HepG2 (cell line): Measurements from ENCODE around the gene ZNF184. TPM values are rescaled to one million over a fixed set of nuclear protein-coding genes. Genes with fewer than 3 reads are reported as not detected.

ENCODE experiments used
- CREM ChIP-seq, 2 experiments: sonication (generic) in 1 of 2; formaldehyde crosslinking in 1 of 2; IDR thresholded peaks; 2 replicates each; pipeline versions ENCODE4 v1.4.0 to v1.6.1; 2016 to 2020; ENCODE audit warnings: antibody characterized with exemption in 1 of 2, mild to moderate bottlenecking in 1 of 2, missing genetic modification reagents in 1 of 2
- E2F2 ChIP-seq: sonication (generic); formaldehyde crosslinking; IDR thresholded peaks from 2 replicates; pipeline ENCODE4 v1.4.0; 2020; ENCODE audit warnings: missing genetic modification reagents, borderline replicate concordance
- ETV6 ChIP-seq: sonication (generic); formaldehyde crosslinking; conservative IDR thresholded peaks from 2 replicates; pipeline ENCODE4 v1.4.0; 2020; ENCODE audit warnings: missing genetic modification reagents
- KAT7 ChIP-seq: IDR thresholded peaks from 2 replicates; pipeline ENCODE4 v1.6.1; 2018; ENCODE audit warnings: borderline replicate concordance, missing compliant biosample characterization
- MED13 ChIP-seq: sonication (generic); formaldehyde crosslinking; IDR thresholded peaks from 2 replicates; pipeline ENCODE4 v1.5.0; 2020; ENCODE audit warnings: missing genetic modification reagents
- MIER2 ChIP-seq: IDR thresholded peaks from 2 replicates; pipeline ENCODE4 v1.6.1; 2016; ENCODE audit warnings: missing biosample characterization, missing genetic modification reagents
- NCOA1 ChIP-seq: sonication (generic); formaldehyde crosslinking; IDR thresholded peaks from 2 replicates; pipeline ENCODE4 v1.9.0; 2021; ENCODE audit warnings: missing genetic modification reagents
- PRDM15 ChIP-seq: sonication (generic); formaldehyde crosslinking; IDR thresholded peaks from 2 replicates; pipeline ENCODE4 v1.4.0; 2020; ENCODE audit warnings: missing genetic modification reagents
- PTBP1 ChIP-seq: fragments of 200-400 bp; formaldehyde crosslinking; IDR thresholded peaks from 2 replicates; pipeline ENCODE4 v1.6.1; 2018; ENCODE audit warnings: low read length, low read depth; ENCODE audit not compliant: poor library complexity, severe bottlenecking
- SP2 ChIP-seq: sonication (generic); formaldehyde crosslinking; IDR thresholded peaks from 2 replicates; pipeline ENCODE4 v1.5.1; 2020; ENCODE audit warnings: mild to moderate bottlenecking, missing genetic modification reagents
- SRY ChIP-seq: sonication (generic); formaldehyde crosslinking; IDR thresholded peaks from 2 replicates; pipeline ENCODE4 v1.8.0; 2022; ENCODE audit warnings: mild to moderate bottlenecking, missing genetic modification reagents
- ZBTB7A ChIP-seq: sonication (generic); formaldehyde crosslinking; IDR thresholded peaks from 2 replicates; pipeline ENCODE4 v1.8.0; 2022; ENCODE audit warnings: mild to moderate bottlenecking, missing genetic modification reagents
- ZC3H13 ChIP-seq: sonication (generic); formaldehyde crosslinking; IDR thresholded peaks from 2 replicates; pipeline ENCODE4 v1.8.1; 2023; ENCODE audit warnings: mild to moderate bottlenecking, missing genetic modification reagents, moderate library complexity
- ZFP36 ChIP-seq: fragments of 150-350 bp; IDR thresholded peaks from 2 replicates; pipeline ENCODE4 v1.6.1; 2018; ENCODE audit warnings: borderline replicate concordance, low read length, low read depth; ENCODE audit not compliant: partially characterized antibody
- ZKSCAN1 ChIP-seq: fragments of 150-350 bp; IDR thresholded peaks from 2 replicates; pipeline ENCODE4 v1.6.1; 2014; ENCODE audit warnings: low read length
- ZNF232 ChIP-seq: sonication (generic); formaldehyde crosslinking; IDR thresholded peaks from 2 replicates; pipeline ENCODE4 v1.4.0; 2020; ENCODE audit warnings: missing genetic modification reagents, borderline replicate concordance
- ZNF629 ChIP-seq: sonication (generic); formaldehyde crosslinking; conservative IDR thresholded peaks from 2 replicates; pipeline ENCODE4 v1.5.0; 2020; ENCODE audit warnings: missing genetic modification reagents
- ZNF713 ChIP-seq: sonication (generic); formaldehyde crosslinking; IDR thresholded peaks from 2 replicates; pipeline ENCODE4 v1.4.0; 2020; ENCODE audit warnings: mild to moderate bottlenecking, missing genetic modification reagents
- polyA plus RNA-seq, 8 experiments: library from polyadenylated mRNA; depleted of rRNA in 3 of 8; stranded (reverse) in 7 of 8; unstranded in 1 of 8; fragments of >200 nt; fragmentation: Illumina TruSeq in 4 of 8; extraction: Trizol in 4 of 8; gene quantifications; 2 replicates each; pipeline versions ENCODE4 v1.2.1 to v1.2.3, GENCODE V29; 2011 to 2016; ENCODE audit warnings: low read depth in 4 of 8, missing spikeins in 1 of 8, mixed read lengths in 1 of 8; ENCODE audit not compliant: insufficient read depth in 1 of 8
- total RNA-seq, 5 experiments: library from RNA; depleted of rRNA; stranded (reverse); fragments of >200 nt; fragmentation: Illumina TruSeq; extraction: Trizol; gene quantifications; 2 replicates each; pipeline ENCODE4 v1.2.3, GENCODE V29; 2016; ENCODE audit warnings: low read depth in 1 of 5
- TF ChIP-seq, protein P1 (sequence below): sonication (generic); formaldehyde crosslinking; IDR thresholded peaks from 2 replicates; pipeline ENCODE4 v1.4.0; 2020; ENCODE audit warnings: missing genetic modification reagents

Gene ZNF184
- total and polyA plus RNA-seq, 2 of the 13 experiments (the other 11 are each of a cell fraction or from before 2014, with no cell fraction given) = 2.1 to 10.1 TPM

GRCh38 chr6:27472182-27472616, 706 bp downstream of the ZNF184 start (continued):
- no peak for TF ChIP-seq PTBP1
- TF ChIP-seq PRDM15 (CRISPR knock-in tag) = 0 out of 2 replicates have a peak, but pooled peaks have one; percentile 7
- TF ChIP-seq ZNF713 (CRISPR knock-in tag) = 0 out of 2 replicates have a peak, but pooled peaks have one; percentile 20
- no peak for TF ChIP-seq KAT7 (CRISPR knock-in tag)
- peak; percentile 79 for TF ChIP-seq ZNF232 (CRISPR knock-in tag)
- 0 out of 2 replicates have a peak, but pooled peaks have one; percentile 5 for TF ChIP-seq ZNF629
- no peak for TF ChIP-seq ZFP36
- TF ChIP-seq E2F2 = peak; percentile 79; the same call in 1 of the 2 replicates
- peak; percentile 16; the same call in 1 of the 2 replicates for TF ChIP-seq ZBTB7A (CRISPR knock-in tag)
- peak; percentile 3; the same call in 1 of the 2 replicates for TF ChIP-seq MED13 (CRISPR knock-in tag)
- TF ChIP-seq SRY (CRISPR knock-in tag) = peak; percentile 5; the same call in 1 of the 2 replicates
- TF ChIP-seq MIER2 (CRISPR knock-in tag) = no peak
- 0 out of 2 replicates have a peak, but pooled peaks have one; percentile 2 for TF ChIP-seq ETV6 (CRISPR knock-in tag)
- peak; percentile 52; the same call in 1 of the 2 replicates for TF ChIP-seq ZC3H13
- TF ChIP-seq SP2 = no peak
- 0 out of 2 replicates have a peak, but pooled peaks have one; percentile 59 for TF ChIP-seq NCOA1
- TF ChIP-seq, protein P1, sequence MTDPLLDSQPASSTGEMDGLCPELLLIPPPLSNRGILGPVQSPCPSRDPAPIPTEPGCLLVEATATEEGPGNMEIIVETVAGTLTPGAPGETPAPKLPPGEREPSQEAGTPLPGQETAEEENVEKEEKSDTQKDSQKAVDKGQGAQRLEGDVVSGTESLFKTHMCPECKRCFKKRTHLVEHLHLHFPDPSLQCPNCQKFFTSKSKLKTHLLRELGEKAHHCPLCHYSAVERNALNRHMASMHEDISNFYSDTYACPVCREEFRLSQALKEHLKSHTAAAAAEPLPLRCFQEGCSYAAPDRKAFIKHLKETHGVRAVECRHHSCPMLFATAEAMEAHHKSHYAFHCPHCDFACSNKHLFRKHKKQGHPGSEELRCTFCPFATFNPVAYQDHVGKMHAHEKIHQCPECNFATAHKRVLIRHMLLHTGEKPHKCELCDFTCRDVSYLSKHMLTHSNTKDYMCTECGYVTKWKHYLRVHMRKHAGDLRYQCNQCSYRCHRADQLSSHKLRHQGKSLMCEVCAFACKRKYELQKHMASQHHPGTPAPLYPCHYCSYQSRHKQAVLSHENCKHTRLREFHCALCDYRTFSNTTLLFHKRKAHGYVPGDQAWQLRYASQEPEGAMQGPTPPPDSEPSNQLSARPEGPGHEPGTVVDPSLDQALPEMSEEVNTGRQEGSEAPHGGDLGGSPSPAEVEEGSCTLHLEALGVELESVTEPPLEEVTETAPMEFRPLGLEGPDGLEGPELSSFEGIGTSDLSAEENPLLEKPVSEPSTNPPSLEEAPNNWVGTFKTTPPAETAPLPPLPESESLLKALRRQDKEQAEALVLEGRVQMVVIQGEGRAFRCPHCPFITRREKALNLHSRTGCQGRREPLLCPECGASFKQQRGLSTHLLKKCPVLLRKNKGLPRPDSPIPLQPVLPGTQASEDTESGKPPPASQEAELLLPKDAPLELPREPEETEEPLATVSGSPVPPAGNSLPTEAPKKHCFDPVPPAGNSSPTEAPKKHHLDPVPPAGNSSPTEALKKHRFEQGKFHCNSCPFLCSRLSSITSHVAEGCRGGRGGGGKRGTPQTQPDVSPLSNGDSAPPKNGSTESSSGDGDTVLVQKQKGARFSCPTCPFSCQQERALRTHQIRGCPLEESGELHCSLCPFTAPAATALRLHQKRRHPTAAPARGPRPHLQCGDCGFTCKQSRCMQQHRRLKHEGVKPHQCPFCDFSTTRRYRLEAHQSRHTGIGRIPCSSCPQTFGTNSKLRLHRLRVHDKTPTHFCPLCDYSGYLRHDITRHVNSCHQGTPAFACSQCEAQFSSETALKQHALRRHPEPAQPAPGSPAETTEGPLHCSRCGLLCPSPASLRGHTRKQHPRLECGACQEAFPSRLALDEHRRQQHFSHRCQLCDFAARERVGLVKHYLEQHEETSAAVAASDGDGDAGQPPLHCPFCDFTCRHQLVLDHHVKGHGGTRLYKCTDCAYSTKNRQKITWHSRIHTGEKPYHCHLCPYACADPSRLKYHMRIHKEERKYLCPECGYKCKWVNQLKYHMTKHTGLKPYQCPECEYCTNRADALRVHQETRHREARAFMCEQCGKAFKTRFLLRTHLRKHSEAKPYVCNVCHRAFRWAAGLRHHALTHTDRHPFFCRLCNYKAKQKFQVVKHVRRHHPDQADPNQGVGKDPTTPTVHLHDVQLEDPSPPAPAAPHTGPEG = peak; percentile 19; the same call in 1 of the 2 replicates
- TF ChIP-seq CREM (IDR thresholded peaks at IDR 0.05) = no peak
- 0 out of 2 replicates have a peak, but pooled peaks have one; percentile 18 for TF ChIP-seq CREM (CRISPR knock-in tag; IDR thresholded peaks at IDR 0.05)
- no peak for TF ChIP-seq ZKSCAN1
